ENCODE measurements around the gene HS2ST1.
"Not testable (repeated sequence)": the region's sequence is repeated elsewhere in the genome, so short reads cannot be mapped to it uniquely, and the experiment has no call there.

HS2ST1 gene

GRCh38 chr1:86965827-86966182 lies 51.4 kb downstream of the HS2ST1 start:
- DNase-seq = no peak

GRCh38 chr1:86970938-86971337 lies 56.5 kb downstream of the HS2ST1 start:
- no peak for DNase-seq

- DNase-seq = no peak
Observed at GRCh38 chr1:86971778-86972177, 57.3 kb downstream of the HS2ST1 start.

DNA sequence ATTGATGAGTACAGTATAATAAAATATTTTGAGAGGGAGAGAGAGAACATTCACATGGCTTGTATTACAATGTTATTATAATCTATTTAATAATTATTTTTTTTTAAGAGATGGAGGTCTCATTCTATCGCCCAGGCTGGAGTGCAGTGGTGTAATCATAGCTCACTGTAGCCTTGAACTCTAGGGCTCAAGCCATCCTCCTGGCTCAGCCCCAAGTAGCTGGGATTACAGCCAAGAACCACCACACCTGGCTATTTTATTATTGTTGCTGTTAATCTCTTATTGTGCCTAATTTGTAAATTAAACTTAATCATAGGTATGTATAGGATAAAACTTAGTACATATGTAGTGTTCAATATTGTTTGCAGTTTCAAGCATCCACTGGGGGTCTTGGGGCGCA lies 57.8 kb downstream of the HS2ST1 start:
- no peak for DNase-seq

GRCh38 chr1:86975993-86976550 lies 61.6 kb downstream of the HS2ST1 start:
- no peak for DNase-seq

DNA sequence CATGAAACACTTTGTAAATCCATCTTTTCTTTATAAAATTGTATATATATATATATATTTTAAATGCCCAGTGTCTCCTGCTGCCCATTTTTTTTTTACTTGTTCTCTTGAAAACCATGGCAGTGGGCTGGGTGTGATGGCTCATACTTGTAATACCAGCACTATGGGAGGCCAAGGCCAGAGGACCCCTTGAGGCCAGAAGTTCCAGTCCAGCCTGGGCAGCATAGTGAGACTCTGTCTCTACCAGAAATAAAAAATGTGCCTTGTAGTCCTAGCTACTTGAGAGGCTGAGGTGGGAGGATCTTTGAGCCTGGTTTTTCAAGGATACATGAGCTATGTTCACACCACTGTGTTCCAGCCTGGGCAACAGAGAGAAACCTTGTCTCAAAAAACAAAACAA lies 62.2 kb downstream of the HS2ST1 start:
- DNase-seq = no peak

DNA sequence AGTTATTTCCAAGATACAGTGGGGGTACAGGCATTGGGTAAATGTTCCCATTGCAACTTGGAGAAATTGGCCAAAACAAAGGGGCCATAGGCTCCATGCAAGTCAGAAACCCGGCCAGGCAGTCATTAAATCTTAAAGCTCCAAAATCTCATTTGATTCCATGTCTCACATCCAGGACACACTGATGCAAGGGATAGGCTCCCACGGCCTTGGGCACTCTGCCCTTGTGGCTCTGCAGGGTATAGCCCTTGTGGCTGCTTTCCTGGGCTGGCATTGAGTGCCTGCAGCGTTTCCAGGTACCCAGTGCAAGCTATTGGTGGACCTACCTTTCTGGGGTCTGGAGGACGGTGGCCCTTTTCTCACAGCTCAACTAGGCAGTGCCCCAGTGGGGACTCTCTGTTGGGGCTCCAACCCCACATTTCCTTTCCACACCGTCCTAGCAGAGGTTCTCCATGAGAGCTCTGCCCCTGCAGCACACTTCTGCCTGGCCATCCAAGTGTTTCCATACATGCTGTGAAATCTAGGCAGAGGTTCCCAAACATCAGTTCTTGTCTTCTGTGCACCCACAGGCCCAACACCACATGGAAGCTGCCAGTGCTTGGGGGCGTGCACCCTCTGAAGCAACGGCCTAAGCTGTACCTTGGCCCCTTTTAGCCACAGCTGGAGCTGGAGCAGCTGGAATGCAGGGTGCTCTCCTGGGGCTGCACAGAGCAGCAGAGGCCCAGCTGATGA lies 67.2 kb downstream of the HS2ST1 start:
- no peak for DNase-seq

- not testable (repeated sequence) for DNase-seq
Observed at GRCh38 chr1:86983677-86984076, 69.2 kb downstream of the HS2ST1 start.

DNA sequence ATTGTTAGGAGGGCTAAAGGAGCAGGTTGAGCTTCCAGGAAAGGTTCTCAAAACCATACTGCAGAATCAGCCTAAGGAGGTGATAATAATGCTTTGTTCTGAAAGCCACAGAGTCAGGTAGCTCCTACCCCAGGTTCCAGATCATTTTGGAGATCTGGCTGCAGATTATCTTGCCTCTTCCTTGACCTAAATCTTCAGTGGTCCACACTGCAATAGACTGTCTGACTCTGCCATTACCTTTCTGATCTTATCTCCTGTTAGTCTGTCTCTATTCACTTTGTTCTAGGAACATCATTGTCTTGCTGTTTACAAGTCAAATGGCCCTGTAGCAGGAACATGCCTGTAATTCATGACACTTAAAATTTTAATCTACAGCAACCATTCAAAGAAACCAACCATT lies 73.0 kb downstream of the HS2ST1 start:
- DNase-seq = no peak

DNA sequence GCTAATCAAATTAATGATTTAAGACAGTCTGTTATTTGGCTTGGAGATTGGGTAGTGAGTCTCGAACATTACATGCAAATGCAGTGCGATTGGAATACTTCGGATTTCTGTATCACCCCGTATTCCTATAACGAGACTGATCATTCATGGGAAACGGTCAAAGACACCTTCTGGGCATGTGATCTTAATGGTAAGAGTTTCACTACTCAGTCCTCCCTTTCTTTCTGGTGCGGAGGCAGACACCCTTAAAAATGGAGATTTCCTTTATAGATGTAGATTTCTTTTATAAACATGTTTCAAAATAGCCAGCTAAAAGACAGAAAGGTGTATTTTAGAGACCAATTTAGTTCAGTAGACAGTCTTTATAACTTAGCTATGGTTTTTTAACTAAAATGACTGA lies 74.4 kb downstream of the HS2ST1 start:
- no peak for DNase-seq

GRCh38 chr1:86989690-86990089 lies 75.3 kb downstream of the HS2ST1 start:
- not testable (repeated sequence) for DNase-seq

DNA sequence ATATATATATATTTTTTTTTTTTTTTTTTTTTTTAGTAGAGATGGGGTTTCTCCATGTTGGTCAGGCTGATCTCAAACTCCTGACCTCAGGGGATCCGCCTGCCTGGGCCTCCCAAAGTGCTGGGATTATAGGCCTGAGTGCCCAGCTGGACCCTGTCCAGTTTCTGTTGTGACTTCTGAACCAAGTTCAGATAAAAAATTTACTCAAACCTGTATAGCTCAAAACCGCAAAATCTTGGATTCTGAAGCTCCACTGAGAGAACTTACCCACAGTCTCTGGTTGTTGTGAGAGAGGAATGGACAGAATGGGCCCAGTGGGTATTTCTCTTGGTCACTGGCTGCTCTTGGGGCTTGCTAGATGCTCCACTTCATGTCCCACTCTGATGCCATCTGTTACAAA lies 76.4 kb downstream of the HS2ST1 start:
- no peak for DNase-seq

GRCh38 chr1:86991549-86992186 lies 77.2 kb downstream of the HS2ST1 start:
- no peak for DNase-seq

GRCh38 chr1:86992861-86993260 lies 78.4 kb downstream of the HS2ST1 start:
- no peak for DNase-seq

- DNase-seq = no peak
Observed at GRCh38 chr1:86993269-86993985, 79.0 kb downstream of the HS2ST1 start.

- DNase-seq = no peak
Observed at GRCh38 chr1:86994061-86994460, 79.6 kb downstream of the HS2ST1 start.

GRCh38 chr1:86997538-86997937 lies 83.1 kb downstream of the HS2ST1 start:
- no peak for DNase-seq

GRCh38 chr1:86998280-86998679 lies 83.8 kb downstream of the HS2ST1 start:
- no peak for DNase-seq

GRCh38 chr1:86998727-86999126 lies 84.3 kb downstream of the HS2ST1 start:
- DNase-seq = no peak

DNA sequence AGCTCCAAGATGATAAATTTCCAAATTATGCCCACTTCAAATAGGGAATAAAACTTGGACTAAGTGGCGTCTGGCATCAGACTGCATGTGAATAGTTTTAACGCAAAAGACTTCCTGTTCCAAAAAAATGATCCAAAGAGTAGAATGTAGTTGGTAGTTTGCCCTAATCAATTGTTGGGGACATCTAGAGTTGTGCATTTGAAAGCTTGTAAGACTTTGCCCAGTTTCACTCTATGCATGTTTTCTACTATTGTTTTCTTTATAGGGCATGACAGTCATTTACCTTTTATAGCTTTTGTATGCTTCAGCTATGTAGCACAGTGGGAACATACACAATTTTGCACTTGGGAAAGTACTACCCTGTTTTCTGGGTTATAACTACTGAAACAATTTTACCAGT lies 86.0 kb downstream of the HS2ST1 start:
- no peak for DNase-seq

DNA sequence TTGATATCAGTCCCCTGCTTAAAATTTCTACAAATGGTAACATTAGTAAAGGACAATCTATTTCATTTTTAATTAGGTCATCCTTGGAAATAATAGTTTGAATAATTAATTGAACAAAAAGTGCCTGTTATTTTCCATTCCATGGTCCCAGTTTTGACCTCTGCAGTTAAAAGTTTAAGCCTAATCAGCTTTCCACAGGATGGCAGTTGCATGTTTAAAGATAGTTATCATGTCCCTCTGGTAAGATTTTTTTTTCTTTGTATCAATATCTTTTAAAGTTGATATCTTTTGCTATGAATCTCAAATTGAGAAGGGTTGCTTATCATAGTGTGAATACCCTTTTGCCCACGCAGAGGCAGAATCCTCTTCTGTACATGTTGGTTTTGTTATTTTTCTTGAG lies 90.4 kb downstream of the HS2ST1 start:
- no peak for DNase-seq

- no peak for DNase-seq
Observed at GRCh38 chr1:87007323-87007722, 92.9 kb downstream of the HS2ST1 start.

DNA sequence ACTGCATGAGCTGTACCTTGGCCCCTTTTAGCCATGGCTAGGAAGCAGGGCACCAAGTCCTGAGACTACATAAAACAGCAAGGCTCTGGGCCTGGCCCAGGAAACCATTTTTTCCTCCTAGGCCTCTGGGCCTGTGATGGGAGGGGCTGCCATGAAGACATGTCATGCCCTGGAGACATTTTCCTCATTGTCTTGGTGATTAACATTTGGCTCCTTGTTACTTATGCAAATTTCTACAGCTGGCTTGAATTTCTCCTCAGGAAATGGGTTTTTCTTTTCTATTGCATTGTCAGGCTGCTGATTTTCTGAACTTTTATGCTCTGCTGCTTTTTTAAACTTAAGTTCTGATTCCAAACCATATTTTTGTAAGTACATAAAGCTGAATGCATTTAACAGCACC lies 99.0 kb downstream of the HS2ST1 start:
- DNase-seq = not testable (repeated sequence)

Data from hypothalamus (tissue), 51 donors.